ENCODE results near the gene PCSK4. TPM values are rescaled to one million over a fixed set of nuclear protein-coding genes. Genes with fewer than 3 reads are reported as not detected.

Gene PCSK4
- total RNA-seq, 1 experiment from 2014 or later: 7.2 TPM

GRCh38 chr19:1473085-1473851 is 16.9 kb downstream of the PCSK4 start:
- ChIA-PET CTCF (interaction anchor here (0.6 to 0.7 kb wide), 2 partner anchors 11 to 951 kb away, joined by 3 to 4 read pairs; no protein-coding TSS in a partner anchor), POLR2A (ENCODE audit: low non-redundant PET) (interaction anchor here (0.6 kb wide), 1 partner anchor 18 kb away, joined by 10 read pairs; no protein-coding TSS in a partner anchor)
- DNase-seq (ENCODE audit: low spot score): no peak
- Histone ChIP-seq H3K27ac (ENCODE audit: low read depth, low read length, poor library complexity, severe bottlenecking) (no peak overlapping the region), H3K9me3 (ENCODE audit: low read depth, low read length, poor library complexity, severe bottlenecking) (no peaks in the 10 kb centered on the region), H3K4me1 (ENCODE audit: insufficient read depth, low read length, poor library complexity, severe bottlenecking) (peaks cover 25% of the 10 kb centered on the region), H3K27me3 (replicated peaks; ENCODE audit: insufficient read depth, low read depth, low read length, poor library complexity) (peaks cover 39% of the 10 kb centered on the region), H3K36me3 (ENCODE audit: insufficient read depth, low read length, poor library complexity, severe bottlenecking) (peaks cover 4% of the 10 kb centered on the region), H3K4me3 (ENCODE audit: low read depth, low read length, poor library complexity, severe bottlenecking) (no peak overlapping the region)
- intact Hi-C loops (cut with micrococcal nuclease; ENCODE audit: unreplicated experiment): no loop called here
- BruUV-seq (replicated peaks): no TSS peak
- TF ChIP-seq EZH2 (IDR thresholded peaks at IDR 0.05; ENCODE audit: borderline replicate concordance, low read depth, low read length, poor library complexity, severe bottlenecking) (no peak), CTCF (conservative IDR thresholded peaks at IDR 0.05; ENCODE audit: low read depth, low read length) (no peak)

DNA sequence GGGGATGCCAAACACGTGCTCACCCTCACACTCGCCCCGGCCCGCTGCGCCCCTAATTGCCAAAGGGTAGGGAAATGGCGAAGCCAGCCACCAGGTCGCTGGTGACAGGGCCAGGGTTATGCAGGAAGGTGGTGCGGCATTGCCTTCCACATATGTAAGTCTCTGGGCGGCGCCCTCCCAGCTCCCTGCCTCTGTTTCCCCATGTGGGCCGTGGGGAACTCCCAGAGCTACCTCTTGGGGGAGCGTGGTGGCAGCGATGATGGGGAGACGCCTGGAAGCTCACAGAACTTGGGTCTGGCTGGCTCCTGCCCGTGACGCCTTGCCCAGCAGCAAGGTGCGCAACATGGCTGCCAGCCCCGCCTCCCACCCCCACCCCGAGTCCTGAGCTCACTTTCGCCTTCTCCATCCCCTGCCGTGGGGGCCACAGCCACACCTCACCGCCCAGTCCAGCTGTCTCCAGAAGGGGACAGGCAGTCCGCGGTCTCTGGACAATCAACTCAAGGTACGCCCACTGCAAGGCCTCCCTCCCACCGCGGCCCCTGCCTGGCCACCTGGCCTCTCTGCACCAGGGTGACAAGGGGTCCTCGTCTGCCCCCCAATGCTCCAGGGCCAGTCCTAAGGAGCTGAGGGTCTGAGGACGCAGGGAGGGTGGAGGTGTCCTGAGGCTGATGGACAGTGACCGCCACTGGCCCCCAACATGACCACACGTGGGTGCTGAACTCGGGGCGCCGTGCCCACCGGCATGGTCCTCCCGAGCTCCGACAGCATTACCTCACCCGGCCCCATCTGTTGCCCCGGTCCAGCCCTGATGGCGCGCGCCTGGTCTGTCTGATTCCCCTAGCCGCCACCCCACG is 17.7 kb downstream of the PCSK4 start:
- TF ChIP-seq EZH2 (IDR thresholded peaks at IDR 0.05; ENCODE audit: borderline replicate concordance, low read depth, low read length, poor library complexity, severe bottlenecking) (no peak), CTCF (conservative IDR thresholded peaks at IDR 0.05; ENCODE audit: low read depth, low read length) (no peak)
- H3K4me1 ChIP-seq (ENCODE audit: insufficient read depth, low read length, poor library complexity, severe bottlenecking): peaks cover 27% of the 10 kb centered on the region
- no peaks in the 10 kb centered on the region for H3K9me3 ChIP-seq (ENCODE audit: low read depth, low read length, poor library complexity, severe bottlenecking)
- peaks cover 3% of the 10 kb centered on the region for H3K36me3 ChIP-seq (ENCODE audit: insufficient read depth, low read length, poor library complexity, severe bottlenecking)
- no TSS peak for BruUV-seq (replicated peaks)
- H3K27ac ChIP-seq (ENCODE audit: low read depth, low read length, poor library complexity, severe bottlenecking): no peak overlapping the region
- no peak overlapping the region for H3K4me3 ChIP-seq (ENCODE audit: low read depth, low read length, poor library complexity, severe bottlenecking)
- DNase-seq (ENCODE audit: low spot score): no peak
- CTCF ChIA-PET: interaction anchor here (1.2 kb wide), 1 partner anchor 27 kb away, joined by 3 read pairs; no protein-coding TSS in a partner anchor
- peaks cover 47% of the 10 kb centered on the region for H3K27me3 ChIP-seq (replicated peaks; ENCODE audit: insufficient read depth, low read depth, low read length, poor library complexity)
- POLR2A ChIA-PET (ENCODE audit: low non-redundant PET): interaction anchor here (0.6 kb wide), 1 partner anchor 17 kb away, joined by 10 read pairs; no protein-coding TSS in a partner anchor
- intact Hi-C loops (cut with micrococcal nuclease; ENCODE audit: unreplicated experiment): no loop called here

DNA sequence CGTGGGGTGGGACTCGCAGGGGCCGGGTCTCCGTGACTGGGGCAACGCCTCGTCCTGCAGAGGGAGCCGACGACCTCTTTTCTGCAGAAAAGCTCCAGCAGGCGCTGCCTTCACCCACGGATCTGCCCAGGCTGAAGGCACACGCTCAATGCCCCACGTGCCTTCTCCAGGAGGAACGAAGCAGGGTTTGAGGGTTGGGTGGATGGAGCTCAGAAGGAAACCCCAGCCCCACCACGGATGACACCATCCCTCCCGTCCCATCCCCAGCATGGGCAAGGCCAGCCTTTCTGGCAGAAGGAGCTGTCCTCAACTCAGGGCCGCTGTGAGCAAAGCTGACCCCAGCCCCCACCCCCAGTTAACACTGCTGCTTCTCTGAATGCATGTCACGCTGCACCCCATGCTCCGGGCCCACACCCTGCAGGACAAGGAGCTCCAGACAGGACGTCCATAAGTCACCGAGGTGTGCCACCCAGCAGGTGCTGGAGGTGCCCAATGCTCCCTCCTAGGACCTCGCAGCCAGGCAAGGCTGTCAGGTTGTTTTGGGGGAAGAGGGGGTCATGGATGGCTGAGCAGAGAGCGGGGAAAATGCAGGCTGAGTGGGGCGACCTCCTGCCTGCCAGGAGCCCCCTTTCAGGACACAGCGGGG is 18.5 kb downstream of the PCSK4 start:
- H3K36me3 ChIP-seq (ENCODE audit: insufficient read depth, low read length, poor library complexity, severe bottlenecking): no peaks in the 10 kb centered on the region
- no peaks in the 10 kb centered on the region for H3K9me3 ChIP-seq (ENCODE audit: low read depth, low read length, poor library complexity, severe bottlenecking)
- no TSS peak for BruUV-seq (replicated peaks)
- H3K27ac ChIP-seq (ENCODE audit: low read depth, low read length, poor library complexity, severe bottlenecking): no peak overlapping the region
- H3K4me1 ChIP-seq (ENCODE audit: insufficient read depth, low read length, poor library complexity, severe bottlenecking): peaks cover 24% of the 10 kb centered on the region
- peak; percentile 56 for DNase-seq (ENCODE audit: low spot score)
- H3K4me3 ChIP-seq (ENCODE audit: low read depth, low read length, poor library complexity, severe bottlenecking): no peak overlapping the region
- TF ChIP-seq EZH2 (IDR thresholded peaks at IDR 0.05; ENCODE audit: borderline replicate concordance, low read depth, low read length, poor library complexity, severe bottlenecking): no peak
- TF ChIP-seq CTCF (conservative IDR thresholded peaks at IDR 0.05; ENCODE audit: low read depth, low read length): peak; percentile 37; the same call in 1 of the 2 replicates
- intact Hi-C loops (cut with micrococcal nuclease; ENCODE audit: unreplicated experiment): no loop called here
- peaks cover 56% of the 10 kb centered on the region for H3K27me3 ChIP-seq (replicated peaks; ENCODE audit: insufficient read depth, low read depth, low read length, poor library complexity)
- ChIA-PET POLR2A (ENCODE audit: low non-redundant PET) (interaction anchor here (0.6 kb wide), 1 partner anchor 27 kb away, joined by 9 read pairs; no protein-coding TSS in a partner anchor), CTCF (interaction anchor here (0.6 to 1.2 kb wide), 3 partner anchors 9 to 686 kb away, joined by 3 to 9 read pairs (median 7); no protein-coding TSS in a partner anchor)
